Measurements from ENCODE around the gene RAB10. TPM values are rescaled to one million over a fixed set of nuclear protein-coding genes. Genes with fewer than 3 reads are reported as not detected.

The RAB10 gene
- total and polyA plus RNA-seq, 9 of the 15 experiments (the other 6 are each of a cell fraction or from before 2014, with no cell fraction given), result 25.1 to 214 (median 157) TPM

DNA sequence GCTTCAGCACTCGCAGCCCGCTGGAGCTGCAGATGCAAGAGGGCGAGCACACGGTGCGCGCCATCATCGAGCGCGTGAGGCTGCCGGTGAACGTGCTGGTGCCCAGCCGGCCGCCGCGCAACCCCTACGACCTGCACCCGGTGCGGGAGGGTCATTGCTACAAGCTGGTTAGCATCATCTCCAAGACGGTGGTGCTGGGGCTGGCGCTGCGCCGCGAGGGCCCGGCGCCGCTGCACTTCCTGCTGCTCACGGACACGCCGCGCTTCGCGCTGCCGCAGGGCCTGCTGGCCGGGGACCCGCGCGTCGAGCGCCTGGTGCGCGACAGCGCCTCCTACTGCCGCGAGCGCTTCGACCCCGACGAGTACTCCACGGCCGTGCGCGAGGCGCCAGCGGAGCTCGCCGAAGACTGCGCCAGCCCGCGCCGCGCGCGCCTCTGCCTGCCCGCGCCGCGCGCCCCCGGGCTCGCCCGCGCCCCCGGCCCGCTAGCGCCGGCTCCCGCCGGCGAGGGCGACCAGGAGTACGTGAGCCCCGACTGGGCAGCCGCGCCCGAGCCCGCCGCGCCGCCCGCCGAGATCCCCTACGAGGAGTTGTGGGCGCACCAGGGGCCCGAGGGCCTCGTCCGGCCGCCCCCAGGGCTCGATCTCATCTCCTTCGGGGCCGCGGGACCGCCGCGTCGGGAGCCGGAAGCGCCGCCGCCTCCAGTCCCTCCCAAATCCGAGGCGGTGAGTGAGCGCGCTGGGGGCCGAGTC, 150.8 kb downstream of the RAB10 start (continued):
- TF ChIP-seq, protein P1, sequence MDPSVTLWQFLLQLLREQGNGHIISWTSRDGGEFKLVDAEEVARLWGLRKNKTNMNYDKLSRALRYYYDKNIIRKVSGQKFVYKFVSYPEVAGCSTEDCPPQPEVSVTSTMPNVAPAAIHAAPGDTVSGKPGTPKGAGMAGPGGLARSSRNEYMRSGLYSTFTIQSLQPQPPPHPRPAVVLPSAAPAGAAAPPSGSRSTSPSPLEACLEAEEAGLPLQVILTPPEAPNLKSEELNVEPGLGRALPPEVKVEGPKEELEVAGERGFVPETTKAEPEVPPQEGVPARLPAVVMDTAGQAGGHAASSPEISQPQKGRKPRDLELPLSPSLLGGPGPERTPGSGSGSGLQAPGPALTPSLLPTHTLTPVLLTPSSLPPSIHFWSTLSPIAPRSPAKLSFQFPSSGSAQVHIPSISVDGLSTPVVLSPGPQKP (CRISPR knock-in tag; IDR thresholded peaks at IDR 0.05), result 0 out of 2 replicates have a peak, but pooled peaks have one; percentile 52
- TF ChIP-seq GTF2F1 (IDR thresholded peaks at IDR 0.05; ENCODE audit: low read depth, low read length), result no peak
- TF ChIP-seq ZSCAN29 (IDR thresholded peaks at IDR 0.05), result no peak
- no peak for TF ChIP-seq SMAD1 (IDR thresholded peaks at IDR 0.05; ENCODE audit: low read depth, low read length, partially characterized antibody)
- TF ChIP-seq CCAR2 (IDR thresholded peaks at IDR 0.05; ENCODE audit: low read depth, low read length), result no peak
- no peak for TF ChIP-seq ZNF518B (CRISPR knock-in tag; IDR thresholded peaks at IDR 0.05)
- TF ChIP-seq, protein P2, sequence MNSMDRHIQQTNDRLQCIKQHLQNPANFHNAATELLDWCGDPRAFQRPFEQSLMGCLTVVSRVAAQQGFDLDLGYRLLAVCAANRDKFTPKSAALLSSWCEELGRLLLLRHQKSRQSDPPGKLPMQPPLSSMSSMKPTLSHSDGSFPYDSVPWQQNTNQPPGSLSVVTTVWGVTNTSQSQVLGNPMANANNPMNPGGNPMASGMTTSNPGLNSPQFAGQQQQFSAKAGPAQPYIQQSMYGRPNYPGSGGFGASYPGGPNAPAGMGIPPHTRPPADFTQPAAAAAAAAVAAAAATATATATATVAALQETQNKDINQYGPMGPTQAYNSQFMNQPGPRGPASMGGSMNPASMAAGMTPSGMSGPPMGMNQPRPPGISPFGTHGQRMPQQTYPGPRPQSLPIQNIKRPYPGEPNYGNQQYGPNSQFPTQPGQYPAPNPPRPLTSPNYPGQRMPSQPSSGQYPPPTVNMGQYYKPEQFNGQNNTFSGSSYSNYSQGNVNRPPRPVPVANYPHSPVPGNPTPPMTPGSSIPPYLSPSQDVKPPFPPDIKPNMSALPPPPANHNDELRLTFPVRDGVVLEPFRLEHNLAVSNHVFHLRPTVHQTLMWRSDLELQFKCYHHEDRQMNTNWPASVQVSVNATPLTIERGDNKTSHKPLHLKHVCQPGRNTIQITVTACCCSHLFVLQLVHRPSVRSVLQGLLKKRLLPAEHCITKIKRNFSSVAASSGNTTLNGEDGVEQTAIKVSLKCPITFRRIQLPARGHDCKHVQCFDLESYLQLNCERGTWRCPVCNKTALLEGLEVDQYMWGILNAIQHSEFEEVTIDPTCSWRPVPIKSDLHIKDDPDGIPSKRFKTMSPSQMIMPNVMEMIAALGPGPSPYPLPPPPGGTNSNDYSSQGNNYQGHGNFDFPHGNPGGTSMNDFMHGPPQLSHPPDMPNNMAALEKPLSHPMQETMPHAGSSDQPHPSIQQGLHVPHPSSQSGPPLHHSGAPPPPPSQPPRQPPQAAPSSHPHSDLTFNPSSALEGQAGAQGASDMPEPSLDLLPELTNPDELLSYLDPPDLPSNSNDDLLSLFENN (IDR thresholded peaks at IDR 0.05; ENCODE audit: low read depth in 2 of 2, low read length in 2 of 2), result 0 out of 4 replicates have a peak, but pooled peaks of 1 of the 2 experiments have one; percentile 34
- no peak for TF ChIP-seq ZC3H11A (IDR thresholded peaks at IDR 0.05; ENCODE audit: low read depth, low read length)
- no peak for TF ChIP-seq ZKSCAN8 (CRISPR knock-in tag; IDR thresholded peaks at IDR 0.05)
- peak; percentile 60 for TF ChIP-seq VEZF1 (CRISPR knock-in tag; IDR thresholded peaks at IDR 0.05)
- TF ChIP-seq ZNF586 (CRISPR knock-in tag; conservative IDR thresholded peaks at IDR 0.05), result no peak
- TF ChIP-seq SMAD2 (IDR thresholded peaks at IDR 0.05; ENCODE audit: low read depth, low read length), result no peak
- TF ChIP-seq ZNF75A (CRISPR knock-in tag; IDR thresholded peaks at IDR 0.05), result no peak
- TF ChIP-seq CGGBP1 (CRISPR knock-in tag; IDR thresholded peaks at IDR 0.05), result no peak
- no peak for TF ChIP-seq RUNX1 (IDR thresholded peaks at IDR 0.05; ENCODE audit: low read depth)
- TF ChIP-seq FOXA1 (IDR thresholded peaks at IDR 0.05; ENCODE audit: borderline replicate concordance), result no peak
- no peak for TF ChIP-seq ZNF224 (CRISPR knock-in tag; IDR thresholded peaks at IDR 0.05)
- TF ChIP-seq SMC3 (conservative IDR thresholded peaks at IDR 0.05; ENCODE audit: insufficient read depth, low read depth, low read length), result peak; percentile 33; the same call in 1 of the 2 replicates
